NK-92 treated with Interleukin-12 subunit alpha and Interleukin-12 subunit beta, amount 100 ng/mL, for 24 hours (cell line): ENCODE measurements around the gene ZFAND3.
"Not testable (repeated sequence)": the region's sequence is repeated elsewhere in the genome, so short reads cannot be mapped to it uniquely, and the experiment has no call there.

ENCODE experiments used
- DNase-seq: peaks from one replicate; lab custom pipeline; 2025; lab: John Stamatoyannopoulos, UW

ZFAND3 gene

GRCh38 chr6:38091613-38092012 lies 272.1 kb downstream of the ZFAND3 start:
- no peak for DNase-seq

DNA sequence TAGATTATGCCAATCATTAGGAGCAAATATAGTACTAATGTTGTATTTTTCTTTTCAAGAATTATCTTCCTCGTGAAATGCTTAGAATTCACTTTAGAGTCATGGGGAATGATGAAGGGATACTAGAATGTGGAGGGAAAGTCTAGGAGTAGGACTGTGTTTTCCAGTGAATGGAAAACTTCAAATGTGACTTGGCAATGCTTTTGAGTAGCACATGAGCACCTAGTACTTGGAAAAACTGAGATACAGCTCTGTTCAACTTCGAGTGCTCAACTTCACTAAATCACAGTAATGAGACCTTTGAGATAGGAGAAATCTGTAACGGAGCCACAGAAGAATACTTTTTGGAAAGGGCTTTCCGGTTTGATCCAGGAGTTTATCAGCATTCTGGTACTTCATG lies 272.9 kb downstream of the ZFAND3 start:
- no peak for DNase-seq

- no peak for DNase-seq
These were observed 273.4 kb downstream of the ZFAND3 start for GRCh38 chr6:38092964-38093363.

- DNase-seq, result no peak
These were observed 275.5 kb downstream of the ZFAND3 start for GRCh38 chr6:38095054-38095453.

DNA sequence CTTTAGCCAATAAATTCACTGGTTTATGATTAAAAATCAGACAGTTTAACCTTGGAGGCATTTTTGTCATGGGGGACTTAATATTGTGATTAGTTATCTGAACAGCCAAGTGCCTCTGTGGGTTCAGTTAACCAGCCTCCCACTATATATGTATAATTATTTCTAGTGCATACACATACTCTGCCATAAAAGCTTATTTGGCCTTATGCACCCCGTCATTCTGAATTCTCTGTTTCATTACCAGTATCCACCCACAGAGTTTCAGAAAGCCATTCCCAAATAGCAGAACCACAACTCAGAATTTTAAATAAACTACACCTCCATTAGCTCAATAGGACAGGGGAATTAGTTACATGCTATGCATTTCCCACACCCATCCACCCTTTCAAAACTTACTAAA lies 279.7 kb downstream of the ZFAND3 start:
- no peak for DNase-seq

GRCh38 chr6:38100380-38100779 lies 280.9 kb downstream of the ZFAND3 start:
- no peak for DNase-seq

DNA sequence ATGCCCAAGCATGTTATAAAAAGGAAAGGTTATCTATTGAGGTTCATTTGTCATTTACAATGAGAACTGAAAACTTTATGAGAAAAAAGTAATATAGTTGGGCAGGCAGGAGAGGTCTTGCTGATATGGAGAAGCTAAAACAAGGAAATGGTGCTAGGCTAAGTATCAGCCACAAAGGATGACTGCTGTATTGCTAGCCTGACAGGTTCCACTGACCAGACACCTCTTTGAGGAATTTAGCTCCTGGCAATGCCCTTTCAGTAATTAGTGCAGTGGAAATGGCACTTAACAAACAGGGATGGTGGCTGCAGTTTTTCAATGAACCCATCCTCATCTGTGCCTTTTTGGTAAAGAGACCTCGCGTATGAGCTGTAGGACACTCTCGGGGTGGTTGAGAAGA lies 284.4 kb downstream of the ZFAND3 start:
- DNase-seq, result no peak

- DNase-seq, result no peak
These were observed 285.5 kb downstream of the ZFAND3 start for GRCh38 chr6:38105066-38105465.

- no peak for DNase-seq
These were observed 287.5 kb downstream of the ZFAND3 start for GRCh38 chr6:38107073-38107472.

DNA sequence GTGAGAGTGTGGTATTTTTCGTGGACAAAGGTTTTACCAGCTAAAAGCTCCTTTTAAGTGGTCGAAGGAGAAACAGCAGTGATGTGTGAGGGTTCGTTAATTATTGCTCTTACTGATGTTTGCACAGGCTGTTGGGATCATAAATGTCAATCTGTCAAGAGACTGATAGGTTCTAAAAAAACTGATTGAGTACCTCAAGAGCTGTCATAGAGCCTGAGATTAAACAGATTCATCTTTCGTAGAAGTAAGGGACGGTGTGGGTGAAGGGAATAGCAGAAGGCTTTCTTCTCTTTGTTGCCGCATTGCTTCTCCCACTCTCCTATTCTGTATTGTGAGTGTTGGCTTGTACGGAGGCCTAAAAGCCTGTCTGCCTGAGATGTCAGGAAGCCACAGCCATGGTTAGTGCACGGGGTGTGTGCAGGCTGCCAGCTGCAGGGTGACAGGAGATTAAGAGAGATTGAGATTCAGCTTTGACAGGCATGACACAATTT lies 291.0 kb downstream of the ZFAND3 start:
- DNase-seq, result no peak

DNA sequence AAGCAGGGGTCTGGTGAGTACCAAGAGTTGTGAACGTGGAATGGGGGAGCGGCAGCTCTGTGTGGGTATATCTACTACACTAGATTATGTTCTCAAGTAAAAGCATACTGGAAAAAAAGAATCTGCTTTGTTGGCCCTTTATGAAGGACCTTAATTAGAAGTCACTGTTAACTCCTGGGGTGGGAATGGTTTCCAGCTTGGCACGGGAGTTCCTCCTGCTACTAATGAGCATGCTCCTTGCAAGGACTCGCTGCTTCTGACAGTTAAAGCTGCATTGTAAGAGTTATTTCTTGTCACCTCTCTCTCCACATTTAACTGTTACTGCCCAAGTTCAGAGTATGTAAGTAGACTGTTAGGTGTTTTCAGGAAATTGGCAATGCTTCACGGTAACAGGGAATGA lies 292.7 kb downstream of the ZFAND3 start:
- DNase-seq, result no peak

- no peak for DNase-seq
These were observed 294.5 kb downstream of the ZFAND3 start for GRCh38 chr6:38113825-38114576.

DNA sequence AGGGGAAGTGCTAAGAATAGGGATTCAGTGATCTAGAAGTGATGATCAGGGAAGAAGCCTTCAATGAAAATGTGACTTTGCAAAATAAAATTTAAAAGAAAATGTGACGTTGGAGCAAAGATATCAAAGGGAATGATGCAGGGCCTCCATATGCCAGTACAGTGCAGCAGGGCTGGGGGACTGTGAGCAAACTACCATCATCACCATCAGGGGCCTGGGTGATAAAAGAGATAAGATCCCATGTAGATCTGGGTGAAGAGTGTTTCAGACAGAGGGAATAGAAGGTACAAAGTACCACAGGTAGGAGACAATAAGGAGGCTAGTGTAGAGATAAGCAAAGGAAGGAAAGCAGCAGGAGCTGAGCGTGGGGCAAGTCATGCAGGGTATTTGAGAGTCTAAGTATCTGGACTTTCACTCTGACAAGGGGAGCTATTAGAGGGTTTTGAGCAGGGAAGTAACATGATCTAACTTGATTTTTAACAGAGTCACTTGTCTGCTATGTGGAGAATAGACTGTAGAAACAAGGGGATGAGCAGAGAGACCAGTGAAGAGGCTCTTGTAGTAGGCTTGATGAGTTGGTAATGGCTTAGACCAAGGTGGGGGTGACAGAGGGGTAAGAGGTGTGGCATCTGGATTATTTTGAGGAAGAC lies 295.6 kb downstream of the ZFAND3 start:
- no peak for DNase-seq

DNA sequence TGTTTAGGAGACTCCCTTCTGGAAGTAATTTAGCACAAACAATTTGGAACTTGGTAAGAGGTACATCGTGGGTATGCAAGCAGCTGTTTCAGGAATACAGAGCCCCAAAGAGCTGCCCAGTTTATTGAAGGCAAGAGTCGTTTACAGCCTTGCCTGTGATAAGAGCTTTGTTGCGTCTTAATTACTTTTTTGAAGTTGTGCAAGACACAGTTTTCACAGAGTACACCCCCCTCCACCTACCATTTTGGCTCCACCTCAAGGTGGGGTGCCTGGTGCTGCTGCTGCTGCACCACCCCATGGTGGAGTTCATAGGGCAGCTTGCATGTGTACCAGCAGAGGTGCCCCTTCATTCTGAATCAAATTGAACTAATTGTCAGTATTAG lies 296.1 kb downstream of the ZFAND3 start:
- no peak for DNase-seq

DNA sequence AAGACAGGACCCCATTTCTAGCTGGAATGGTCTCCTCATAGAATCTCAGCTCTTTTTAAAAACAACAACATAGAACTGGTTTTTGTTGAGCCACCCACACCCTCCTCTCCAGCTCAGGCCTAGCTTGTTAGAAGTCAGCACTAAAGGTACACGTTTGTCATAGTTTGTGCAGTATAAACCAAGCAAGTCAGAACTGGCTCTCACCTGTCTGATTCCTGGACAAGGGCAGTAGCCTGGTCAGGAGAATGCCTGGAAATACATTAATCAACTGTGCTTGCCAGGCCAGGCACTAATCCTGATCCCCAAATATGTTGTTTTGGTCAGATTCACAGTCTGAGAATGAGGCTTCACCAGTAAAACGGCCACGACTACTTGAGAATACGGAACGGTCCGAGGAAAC lies 296.7 kb downstream of the ZFAND3 start:
- DNase-seq, result no peak

DNA sequence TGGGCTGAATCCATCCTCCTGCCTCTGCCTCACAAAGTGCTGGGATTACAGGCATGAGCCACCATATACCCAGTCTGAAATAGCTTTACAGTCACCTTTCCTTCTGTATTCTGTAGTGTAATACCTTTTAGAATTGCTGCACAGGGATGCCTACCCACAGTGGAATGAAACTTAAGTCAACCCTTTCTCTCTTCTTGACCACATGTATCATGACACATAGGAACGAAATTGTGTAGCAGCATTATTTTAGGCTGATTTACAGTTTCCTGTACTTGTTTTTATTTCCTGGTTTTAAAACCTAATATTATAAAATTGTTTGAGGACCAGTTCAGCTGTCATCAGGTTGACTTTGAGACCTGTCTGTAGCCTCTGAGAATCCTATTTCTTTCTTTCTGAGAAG lies 297.8 kb downstream of the ZFAND3 start:
- no peak for DNase-seq

DNA sequence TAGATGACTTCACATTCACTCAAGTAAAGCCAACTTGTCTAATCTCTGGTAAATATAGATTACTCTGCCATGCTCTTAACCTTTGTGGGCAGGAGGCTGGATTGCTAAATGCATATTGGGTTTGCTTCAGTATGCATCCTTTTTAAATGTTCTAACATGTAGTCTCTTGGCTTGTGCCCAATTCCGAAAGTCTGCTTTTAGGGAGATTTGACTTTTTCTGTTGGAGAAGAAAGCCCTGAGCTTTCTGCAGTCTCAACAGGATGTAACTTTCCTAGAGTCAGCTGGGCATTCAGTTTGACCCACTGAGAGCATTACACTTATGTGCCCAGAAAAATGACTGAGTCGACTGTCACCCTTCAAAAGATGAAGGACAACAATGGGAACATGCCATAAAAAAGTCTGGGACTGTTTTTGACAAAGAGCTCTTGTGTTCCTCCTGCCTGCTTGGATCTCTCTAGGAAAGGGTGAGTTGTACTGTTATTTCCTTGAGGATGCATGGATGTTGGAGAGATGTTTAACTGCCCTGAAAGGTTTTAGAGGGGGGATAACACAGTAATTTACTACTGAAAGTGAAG lies 299.4 kb downstream of the ZFAND3 start:
- no peak for DNase-seq

DNA sequence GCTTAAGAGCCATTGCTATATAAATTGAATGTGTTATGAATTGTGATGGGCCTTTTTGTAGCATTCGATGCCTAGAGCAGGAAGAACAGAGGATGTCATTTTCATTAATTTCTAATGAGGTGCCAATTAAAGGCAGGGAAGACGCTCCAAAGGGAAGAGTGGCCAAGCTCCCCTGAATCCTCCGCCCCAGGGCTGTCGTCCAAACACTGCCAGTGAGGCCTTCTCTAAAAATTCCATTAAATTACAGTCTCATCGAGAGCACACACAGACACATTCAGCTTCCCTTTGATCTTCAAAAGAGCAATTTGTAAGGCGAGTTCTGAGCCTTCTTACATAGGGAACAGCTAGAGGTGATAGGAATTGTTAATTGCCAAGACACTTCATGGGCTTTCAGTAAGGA lies 300.0 kb downstream of the ZFAND3 start:
- DNase-seq, result no peak

GRCh38 chr6:38124224-38124926 lies 304.8 kb downstream of the ZFAND3 start:
- not testable (repeated sequence) for DNase-seq

DNA sequence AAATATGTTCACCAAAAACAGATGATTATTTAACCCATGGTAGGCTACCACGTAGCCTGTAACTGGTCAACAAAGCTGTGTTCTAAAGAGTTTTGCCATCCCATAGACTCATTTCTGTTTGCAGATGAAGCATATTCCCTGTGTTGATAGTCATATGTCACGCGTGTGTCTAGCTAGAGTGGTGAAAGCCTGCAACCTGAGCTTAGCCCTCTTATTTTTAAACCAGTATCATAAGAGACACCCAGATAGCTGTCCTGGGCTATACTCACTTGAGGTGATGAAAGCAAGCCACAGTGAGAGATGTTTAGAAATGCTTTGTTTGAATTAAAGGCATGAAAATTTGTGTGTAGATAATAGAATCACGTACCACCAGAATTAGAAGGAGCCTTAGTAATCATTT lies 307.8 kb downstream of the ZFAND3 start:
- DNase-seq, result no peak

DNA sequence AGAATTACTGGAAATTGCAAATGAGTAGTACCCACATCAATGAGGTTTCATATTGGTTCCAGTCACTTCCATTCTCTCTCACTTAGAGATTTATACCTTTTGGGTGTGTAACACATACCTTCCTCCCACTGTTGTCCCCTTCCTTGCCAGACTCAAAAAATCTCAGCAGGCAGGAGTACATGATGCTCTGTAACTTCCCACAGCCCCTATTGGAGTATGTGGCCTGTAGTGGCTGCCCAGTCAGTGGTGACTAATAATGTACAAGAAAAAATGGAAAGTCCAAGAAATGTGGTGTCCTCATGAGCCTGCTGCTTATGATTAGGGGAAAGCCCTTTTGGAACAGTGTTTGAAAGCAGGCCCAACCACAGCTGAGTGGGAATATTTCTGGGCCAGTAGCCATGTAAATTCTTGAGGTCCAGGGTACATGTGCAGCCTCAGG lies 312.0 kb downstream of the ZFAND3 start:
- no peak for DNase-seq

DNA sequence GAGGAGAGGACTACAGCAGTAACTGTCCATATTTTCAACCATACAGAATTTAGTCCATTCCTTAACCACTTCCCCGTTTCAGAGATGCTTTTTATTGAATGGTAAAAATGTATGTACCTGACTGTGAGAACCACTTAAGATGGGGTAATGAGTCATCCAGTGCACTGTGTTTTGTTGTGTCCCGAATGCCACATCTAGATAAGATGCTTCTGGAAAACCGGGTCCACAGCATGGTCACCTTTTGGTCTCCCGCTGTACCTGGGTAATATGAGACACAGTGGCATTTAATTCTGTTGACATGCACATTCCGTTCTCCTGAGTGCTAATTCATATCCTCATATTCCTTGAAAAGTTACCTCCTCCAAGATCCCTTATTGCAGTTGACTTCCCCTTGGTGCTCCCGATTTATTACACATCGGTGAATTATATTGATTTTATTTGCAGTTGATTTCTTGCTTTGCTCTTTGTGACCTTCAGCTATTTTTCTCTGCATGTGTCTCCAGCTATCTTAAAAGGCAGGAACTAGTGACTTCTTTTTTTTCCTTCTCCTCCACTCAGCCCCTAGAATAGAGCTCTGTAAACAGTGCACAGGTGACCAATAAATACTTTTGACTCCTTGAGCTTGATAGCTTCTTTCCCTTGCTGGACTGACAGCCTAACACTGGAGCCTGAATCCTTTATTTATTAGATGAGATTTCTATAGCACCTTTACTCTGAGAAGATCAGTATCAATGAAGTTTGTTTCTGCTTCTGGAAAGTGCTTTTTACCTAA lies 314.6 kb downstream of the ZFAND3 start:
- no peak for DNase-seq
